SK-MEL-5 (cell line): ENCODE results near the gene ZDHHC5. TPM values are rescaled to one million over a fixed set of nuclear protein-coding genes. Genes with fewer than 3 reads are reported as not detected.
"Not testable (repeated sequence)": the region's sequence is repeated elsewhere in the genome, so short reads cannot be mapped to it uniquely, and the experiment has no call there.

Source experiments
- DNase-seq: peaks from one replicate; pipeline ENCODE4 v3.0.0-alpha.2; 2016; ENCODE audit warnings: low read depth, low spot score
- in situ Hi-C: cut with HindIII; loops from 2 replicates; pipeline ENCODE4 v1.10.0; 2016; ENCODE audit warnings: low sequenced_read_pairs, high pct_unique_total_duplicates, low pct_unique_long_range_greater_than_20kb
- total RNA-seq: library from RNA; depleted of rRNA; stranded (reverse); fragments of >200 nt; shearing (Covaris generic); gene quantifications from 2 replicates; pipeline ENCODE4 v1.2.3, GENCODE V29; 2014

Gene ZDHHC5
- total RNA-seq, 1 experiment from 2014 or later: 28.7 TPM

DNA sequence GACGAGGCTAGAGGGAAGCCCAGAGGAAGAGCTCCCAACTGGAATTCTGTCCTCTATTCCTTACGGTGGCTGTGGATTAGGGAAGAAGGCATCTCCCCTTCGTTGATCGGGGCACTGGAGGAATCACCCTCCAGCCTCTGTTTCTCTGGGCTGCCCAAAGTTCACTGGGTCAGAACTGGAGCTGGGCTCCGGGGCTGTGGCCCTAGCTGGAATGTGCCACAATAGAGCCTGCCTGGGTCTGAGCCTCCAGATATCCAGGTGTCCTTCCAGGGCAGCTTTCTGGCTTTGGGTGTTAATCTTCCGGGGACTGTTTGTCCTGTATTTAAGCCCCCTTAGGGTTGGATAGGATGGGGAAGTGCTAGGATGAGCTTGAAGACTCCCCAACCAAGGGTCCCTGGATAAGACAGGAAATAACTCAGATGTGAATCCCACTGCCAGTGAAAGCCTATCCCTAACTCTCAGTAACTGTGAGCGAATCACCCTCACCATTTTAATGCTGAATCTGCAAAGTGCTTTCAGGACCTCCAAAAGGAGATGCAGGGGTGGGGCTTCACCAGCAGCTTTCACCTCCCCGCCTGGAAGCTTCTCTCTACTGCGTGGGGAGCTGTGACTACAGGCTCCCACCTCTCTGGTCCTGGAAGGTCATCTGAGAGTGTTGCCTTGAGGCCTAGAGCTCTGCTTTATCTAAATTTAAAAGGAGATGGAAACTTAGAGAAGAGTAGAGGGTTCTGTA is 27.7 kb upstream of the ZDHHC5 start:
- DNase-seq: no peak
- in situ Hi-C loops: no loop called here

GRCh38 chr11:57641011-57641807 is 26.7 kb upstream of the ZDHHC5 start:
- in situ Hi-C loops: no loop called here

GRCh38 chr11:57643802-57644201 is 24.1 kb upstream of the ZDHHC5 start:
- in situ Hi-C loops: no loop called here
- no peak for DNase-seq

More at GRCh38 chr11:57641011-57641807, 26.7 kb upstream of the ZDHHC5 start:
- DNase-seq: peak; percentile 70

DNA sequence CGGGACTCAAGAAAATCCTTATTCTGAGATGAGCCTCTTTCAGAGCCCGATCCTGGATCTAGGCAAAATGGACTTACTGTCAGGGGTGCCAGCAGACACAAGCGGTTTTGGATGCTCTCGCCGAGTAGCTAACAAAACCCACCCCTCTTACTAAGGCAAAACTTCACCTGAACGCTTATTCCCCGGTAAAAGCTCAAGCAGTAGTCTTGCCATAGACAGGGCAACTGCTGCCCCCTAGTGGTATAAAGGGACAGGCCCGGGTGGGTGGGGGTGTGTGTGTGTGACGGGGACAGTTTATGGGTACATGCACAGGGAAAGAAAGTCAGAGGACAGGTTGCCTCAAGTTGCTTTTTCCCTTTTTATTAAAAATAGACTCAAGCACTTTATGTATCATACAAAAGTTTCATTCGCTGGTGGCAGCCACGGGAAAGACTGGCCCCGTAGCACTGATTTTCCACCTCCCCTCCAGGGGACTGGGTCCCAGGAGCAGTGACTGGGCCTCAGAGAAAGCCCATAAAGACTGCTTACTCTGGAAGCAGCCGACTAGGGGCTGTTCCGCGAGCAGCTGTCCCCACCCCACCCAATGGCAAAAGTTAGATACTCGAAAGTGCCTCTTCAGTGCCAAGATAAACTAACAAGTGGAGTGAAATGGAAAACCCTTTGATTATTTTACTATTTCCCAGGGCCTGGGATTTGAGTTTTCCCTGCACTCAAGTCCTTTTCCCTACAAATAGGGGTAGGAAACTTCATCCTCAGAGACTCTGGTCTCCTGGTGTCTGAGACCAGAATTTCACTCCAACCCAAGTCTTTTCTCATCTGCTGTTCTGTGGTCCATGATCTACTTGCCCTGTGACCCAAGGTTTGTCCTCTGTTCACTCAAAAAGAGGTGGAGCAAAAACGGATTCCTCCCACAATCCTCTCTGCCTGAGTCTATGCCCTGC is 22.9 kb upstream of the ZDHHC5 start:
- in situ Hi-C loops: no loop called here
- DNase-seq: peak; percentile 65

DNA sequence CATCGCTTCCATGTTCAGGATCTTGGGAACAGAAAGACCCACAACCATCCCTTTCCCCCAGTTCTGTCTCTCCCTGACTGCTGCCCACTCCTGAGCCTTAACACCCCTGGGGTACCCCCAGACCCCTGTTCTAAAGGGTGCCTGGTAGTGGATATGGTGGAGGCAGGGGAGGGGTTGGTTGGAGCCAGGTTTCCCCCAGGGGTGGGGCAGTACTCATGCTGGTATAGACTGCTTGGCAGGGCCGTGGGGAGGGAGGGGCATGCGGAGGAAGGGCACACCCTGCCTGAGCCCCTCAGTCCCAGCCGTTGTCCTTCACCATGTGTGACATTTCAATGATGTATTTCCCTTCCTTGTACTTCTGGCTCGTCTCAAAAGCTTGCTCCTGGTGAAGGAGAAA is 22.2 kb upstream of the ZDHHC5 start:
- in situ Hi-C loops: no loop called here

GRCh38 chr11:57646194-57646798 is 21.6 kb upstream of the ZDHHC5 start:
- in situ Hi-C loops: no loop called here
- DNase-seq: no peak

More for the DNA sequence above, 22.2 kb upstream of the ZDHHC5 start:
- DNase-seq: no peak

DNA sequence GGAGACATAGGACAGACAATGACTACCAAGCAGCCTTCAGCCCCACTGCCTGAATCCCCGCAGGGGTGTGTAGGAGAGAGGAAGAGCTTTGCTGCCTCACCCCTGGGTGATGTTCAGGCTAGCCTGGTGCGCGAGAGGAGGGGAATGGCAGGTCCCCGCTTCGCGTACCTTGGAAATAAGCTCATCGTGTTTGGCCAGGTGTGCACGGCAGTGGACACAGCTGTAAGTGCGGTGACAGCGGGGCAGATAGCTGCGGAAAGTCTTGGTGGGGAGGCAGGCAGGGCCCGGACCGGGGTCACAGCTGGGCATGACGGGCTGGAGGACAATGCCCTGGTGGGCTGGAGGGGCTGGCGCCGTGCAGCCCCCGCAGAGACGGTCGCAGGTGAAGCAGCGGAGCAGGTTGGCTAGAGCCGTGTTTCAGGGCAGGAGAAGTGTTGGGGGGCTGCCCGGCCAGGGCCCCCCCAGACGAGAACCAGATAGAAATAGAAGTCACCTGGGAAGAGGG is 21.1 kb upstream of the ZDHHC5 start:
- in situ Hi-C loops: no loop called here
- DNase-seq: no peak

GRCh38 chr11:57647372-57647771 is 20.5 kb upstream of the ZDHHC5 start:
- in situ Hi-C loops: no loop called here
- DNase-seq: no peak

DNA sequence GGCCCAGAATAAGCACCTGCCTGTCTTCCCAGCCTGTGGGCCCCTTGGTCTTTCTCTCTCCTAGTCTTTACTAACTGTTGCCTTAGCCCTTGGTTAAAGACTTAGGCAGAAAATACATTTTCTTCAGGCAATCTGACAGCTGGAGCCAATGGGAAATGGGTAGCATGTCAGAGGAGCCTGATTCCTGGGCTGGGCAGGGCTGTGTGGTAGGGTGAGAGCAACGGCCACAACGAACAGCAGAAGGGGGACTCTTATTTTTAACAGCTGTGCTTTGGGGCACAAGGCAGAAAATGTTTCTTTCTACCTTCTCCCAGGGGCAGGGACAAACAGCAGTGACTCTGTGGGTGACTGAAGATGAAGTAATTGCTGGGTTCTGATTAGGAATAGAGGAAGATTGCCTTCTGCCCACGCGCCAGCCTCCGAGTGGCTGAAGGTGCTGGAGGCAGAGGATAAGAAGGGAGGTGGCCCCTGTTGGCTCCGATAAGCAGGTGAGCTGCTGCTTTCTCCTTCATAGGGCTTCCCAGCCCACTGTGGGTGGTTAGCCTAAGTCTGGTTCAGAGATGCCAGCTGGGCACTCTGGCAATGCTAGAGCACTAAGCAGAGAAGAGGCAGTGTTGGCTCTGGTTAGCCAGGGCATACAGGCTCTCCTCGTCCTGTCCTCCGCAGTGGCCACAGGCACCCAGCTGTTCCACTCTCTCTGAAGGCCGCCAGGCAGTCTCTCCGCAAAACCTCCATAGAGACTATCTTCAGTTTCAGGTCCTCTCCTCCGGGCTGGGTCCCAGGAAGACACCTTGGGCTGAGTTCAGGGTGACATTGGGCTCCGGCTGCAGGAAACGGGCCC is 19.7 kb upstream of the ZDHHC5 start:
- in situ Hi-C loops: no loop called here
- DNase-seq: no peak

- in situ Hi-C loops: no loop called here
- no peak for DNase-seq
Measured at GRCh38 chr11:57648801-57649735, 18.8 kb upstream of the ZDHHC5 start.

GRCh38 chr11:57649826-57650738 is 17.8 kb upstream of the ZDHHC5 start, which contains the start of gene YPEL4:
Gene YPEL4, minus strand, starts transcription at chr11:57649912. Its CDS starts 2,805 bp downstream, at chr11:57647107.
- in situ Hi-C loops: no loop called here

DNA sequence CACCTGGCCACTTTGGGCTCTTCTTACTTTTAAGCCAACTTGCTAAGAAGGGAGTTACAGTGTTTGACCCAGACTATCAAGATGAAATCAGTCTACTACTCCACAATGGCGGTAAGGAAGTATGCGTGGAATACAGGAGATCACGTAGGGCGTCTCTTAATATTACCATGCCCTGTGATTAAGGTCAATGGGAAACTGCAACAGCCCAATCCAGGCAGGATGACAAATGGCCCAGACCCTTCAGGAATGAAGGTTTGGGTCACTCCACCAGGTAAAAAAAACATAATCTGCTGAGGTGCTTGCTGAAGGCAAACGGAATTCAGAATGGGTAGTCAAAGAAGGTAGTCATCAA is 17.2 kb upstream of the ZDHHC5 start:
- in situ Hi-C loops: no loop called here
- DNase-seq: no peak

More at GRCh38 chr11:57649826-57650738, 17.8 kb upstream of the ZDHHC5 start, which contains the start of gene YPEL4:
- DNase-seq: peak; percentile 69

- in situ Hi-C loops: no loop called here
Measured at GRCh38 chr11:57651408-57651807, 16.5 kb upstream of the ZDHHC5 start.

DNA sequence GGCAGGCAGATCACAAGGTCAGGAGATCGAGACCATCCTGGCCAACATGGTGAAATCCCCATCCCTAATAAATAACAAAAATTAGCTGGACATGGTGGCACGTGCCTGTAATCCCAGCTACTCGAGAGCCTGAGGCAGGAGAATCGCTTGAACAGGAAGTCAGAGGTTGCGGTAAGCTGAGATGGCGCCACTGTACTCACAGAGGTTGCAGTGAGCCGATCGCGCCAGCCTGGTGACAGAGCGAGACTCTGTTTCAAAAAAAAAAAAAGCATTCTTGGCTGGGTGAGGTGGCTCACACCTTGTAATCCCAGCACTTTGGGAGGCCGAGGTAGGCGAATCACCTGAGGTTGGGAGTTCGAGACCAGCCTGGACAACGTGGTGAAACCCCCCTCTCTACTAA is 15.7 kb upstream of the ZDHHC5 start:
- in situ Hi-C loops, DNase-seq: not testable (repeated sequence)

More at GRCh38 chr11:57651408-57651807, 16.5 kb upstream of the ZDHHC5 start:
- no peak for DNase-seq
